GM21825 (cell line): ENCODE data around the gene GPR35.
"Not testable (repeated sequence)": the region's sequence is repeated elsewhere in the genome, so short reads cannot be mapped to it uniquely, and the experiment has no call there.

Experiments used
- ATAC-seq: cut with Tn5 transposase; IDR thresholded peaks from one replicate; pipeline ENCODE4 v1.9.1; 2021; ENCODE audit warnings: mild to moderate bottlenecking, moderate library complexity; ENCODE audit not compliant: unreplicated experiment

The GPR35 gene

DNA sequence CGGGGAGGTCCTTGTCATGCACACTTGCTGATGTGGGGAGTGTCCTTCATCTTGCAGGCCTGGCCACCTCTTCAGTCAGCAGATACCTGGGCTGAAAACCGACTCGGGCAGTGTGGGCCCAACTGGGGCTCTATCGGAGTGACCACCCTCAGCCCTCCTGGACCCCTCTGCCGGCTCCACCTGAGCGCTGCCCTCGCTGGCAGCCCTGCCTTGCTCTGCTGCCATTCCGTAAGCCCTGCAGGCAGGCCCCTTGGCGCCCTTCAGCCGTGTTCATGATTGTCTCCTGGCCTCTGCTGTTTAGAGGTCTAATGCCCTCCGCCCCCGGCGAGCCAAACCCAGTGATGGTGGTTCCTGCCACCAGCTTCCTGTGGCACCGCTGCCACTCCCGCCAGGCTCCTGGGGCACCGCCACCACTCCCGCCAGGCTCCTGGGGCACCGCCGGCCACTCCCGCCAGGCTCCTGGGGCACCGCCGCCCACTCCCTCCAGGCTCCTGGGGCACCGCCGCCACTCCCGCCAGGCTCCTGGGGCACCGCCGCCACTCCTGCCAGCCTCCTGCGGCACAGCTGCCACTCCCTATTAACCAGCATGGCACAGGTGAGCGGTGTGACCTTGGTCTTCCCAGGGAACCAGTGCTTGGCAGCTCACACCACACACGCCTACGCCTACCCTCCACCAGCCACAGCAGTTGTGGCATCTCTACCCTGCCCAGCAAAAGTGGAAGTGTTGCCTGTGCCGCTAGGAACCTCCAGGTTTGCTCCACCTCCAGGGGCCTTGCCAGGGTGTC, 22.8 kb upstream of the GPR35 start:
- ATAC-seq: no peak

DNA sequence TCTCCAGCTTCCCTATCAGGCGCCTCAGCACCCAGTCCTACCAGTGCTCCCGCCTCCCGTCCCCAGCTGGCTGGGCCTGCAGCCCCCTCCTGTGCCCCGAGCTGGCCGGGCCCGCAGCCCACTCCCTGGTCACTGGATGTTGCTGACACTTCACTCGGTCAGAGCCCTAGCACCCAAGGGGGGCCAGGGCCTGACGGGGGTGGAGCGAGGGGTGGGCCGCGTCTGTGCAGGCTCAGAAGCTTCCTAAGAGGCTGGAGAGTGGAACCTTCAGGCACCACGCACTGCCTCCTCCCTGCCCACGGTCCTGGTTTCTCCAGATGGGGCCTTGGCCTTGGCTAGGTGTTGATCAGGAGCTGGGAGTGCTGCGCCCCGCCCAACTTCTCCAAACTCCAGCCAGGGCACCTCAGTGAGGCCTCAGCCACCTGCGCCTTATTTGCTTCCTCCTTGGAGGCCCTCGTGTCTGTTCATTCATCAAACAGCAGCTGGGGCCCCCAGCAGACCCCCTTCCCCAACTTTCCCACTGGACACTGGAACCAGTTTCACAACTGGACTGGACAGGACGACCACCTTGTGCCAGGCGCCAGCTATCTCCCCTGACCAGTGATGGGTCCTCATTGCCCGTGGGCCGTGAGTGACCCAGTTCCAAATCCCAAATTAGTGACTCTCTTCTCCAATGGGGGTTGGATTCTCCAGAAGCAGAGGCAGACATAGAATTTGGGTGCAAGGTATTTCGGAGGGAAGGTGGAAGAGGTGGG, 22.0 kb upstream of the GPR35 start:
- no peak for ATAC-seq

DNA sequence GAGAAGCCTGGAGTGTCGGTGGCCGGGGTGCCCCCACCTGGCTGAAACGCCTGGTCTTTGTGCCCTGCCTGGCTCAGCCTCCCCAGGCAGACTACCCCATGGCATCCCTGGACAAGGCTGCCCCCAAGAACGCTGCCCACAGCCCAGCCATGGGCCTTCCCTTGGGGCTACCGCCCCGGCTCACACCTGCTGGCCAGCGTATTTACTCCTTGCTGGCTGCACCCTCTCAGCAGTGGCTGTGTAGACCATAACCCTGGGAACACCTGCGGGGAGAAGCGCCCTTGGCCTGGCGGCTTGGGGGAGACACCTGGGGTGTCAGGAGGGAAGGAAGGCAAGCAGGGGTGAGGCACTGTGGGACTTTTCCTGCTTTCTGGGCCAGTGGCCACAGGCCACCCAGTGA, 21.4 kb upstream of the GPR35 start:
- ATAC-seq: no peak

DNA sequence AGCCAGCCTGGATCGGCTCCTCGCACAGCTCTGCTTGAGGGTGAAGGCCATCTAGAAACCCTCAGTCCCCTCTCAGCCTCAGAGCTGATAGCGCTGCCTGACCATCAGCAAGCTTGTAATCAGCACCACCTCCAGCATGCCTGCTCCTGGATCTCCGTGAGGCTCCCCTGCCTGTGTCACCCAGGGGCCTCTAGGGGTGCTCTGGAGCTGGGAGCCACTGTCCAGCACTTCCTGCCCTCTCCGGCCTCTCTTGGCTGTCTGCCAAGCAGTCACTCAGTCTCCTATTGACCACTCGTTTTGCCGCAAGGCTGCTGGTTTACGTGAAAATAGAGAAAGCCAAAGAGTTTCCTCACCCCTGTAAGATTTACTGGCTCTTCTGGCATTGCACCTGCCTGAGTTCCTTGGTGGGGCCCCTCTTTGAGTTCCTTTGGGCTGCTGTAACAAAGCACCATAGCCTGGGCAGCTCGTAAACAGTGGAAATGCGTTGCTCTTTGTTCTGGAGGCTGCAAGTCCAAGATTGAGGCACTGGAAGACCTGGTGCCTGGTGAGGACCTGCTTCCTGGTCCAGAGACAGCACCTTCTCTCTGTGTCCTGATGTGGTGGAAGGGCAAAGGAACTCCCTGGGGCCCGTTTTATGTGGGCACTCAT, 20.9 kb upstream of the GPR35 start:
- no peak for ATAC-seq

DNA sequence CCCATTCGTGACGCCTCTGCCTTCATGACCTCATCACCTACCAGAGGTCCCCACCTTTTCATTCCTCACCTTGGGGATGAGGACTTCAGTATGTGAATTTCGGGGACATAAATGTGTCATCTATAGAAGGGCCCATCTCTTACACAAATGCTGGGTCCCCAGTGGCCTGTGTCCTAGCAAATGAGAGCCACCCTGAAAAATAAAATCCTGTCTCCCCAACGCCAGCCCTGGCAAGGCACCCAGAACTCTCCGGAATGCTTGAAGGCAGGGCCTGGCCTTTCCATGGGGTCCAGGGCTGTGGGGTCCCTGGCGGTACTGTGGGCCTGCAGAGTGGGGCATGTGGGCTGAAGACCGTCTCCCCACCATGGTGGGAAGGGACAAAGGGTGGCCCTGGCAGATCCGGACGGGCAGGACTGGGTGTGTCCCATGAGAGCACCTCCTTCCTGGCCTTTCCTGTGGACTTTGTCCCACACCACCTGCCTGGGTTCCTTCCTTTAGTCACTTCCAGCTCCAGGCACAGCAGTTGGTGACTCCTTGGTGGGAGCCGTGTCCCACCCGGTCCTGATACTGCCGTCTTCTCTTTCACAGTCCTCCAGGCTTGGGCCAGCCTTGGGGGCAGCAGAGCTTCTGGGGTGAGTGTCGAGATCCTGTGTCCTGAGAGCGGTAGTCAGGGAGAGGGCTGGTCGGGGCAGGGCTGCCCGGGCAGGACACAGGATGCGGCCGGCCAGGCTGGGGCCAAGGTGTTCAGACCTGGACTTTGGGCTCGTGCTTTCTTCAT, 20.2 kb upstream of the GPR35 start:
- ATAC-seq: no peak

DNA sequence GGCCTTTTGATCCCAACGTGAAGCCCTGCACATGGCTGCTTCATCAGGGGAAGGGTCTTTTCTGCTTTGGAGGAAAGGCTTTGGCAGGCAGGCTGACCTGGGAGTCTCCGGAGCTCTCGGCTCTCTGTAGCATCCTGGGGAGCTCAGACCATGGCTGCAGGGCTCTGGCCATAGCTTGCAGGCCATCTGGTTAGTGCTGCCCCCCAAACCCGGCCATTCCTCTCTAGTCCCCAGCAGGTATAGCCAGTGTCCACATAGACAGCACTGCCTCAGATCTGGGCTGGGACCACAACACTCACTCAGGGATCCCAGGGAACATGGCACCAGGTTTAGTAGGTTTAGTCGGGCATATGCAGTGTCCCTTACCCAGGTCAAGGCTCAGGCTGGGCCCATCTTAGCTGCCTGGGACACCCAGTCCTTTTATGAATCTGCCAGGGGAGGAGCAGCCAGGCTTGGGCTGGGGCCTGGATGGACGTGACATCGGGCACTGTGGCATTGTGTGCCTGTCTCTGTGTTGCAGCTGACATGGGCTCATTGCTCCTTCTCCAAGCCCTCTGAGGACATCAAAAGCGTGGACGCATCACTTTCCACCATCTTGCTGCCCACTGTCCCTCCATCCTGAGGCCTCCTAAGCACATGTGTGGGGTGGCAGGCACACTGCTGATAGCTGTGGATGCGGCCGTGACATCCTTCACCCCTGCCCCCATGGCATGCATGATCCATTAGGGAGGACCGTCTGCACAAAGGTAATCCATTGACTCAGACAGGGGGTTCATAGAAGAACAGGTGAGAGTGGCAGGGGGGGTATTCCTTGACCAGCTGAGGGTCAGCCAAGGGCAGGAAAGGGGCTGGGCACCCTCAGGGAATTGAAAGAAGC, 19.2 kb upstream of the GPR35 start:
- no peak for ATAC-seq

DNA sequence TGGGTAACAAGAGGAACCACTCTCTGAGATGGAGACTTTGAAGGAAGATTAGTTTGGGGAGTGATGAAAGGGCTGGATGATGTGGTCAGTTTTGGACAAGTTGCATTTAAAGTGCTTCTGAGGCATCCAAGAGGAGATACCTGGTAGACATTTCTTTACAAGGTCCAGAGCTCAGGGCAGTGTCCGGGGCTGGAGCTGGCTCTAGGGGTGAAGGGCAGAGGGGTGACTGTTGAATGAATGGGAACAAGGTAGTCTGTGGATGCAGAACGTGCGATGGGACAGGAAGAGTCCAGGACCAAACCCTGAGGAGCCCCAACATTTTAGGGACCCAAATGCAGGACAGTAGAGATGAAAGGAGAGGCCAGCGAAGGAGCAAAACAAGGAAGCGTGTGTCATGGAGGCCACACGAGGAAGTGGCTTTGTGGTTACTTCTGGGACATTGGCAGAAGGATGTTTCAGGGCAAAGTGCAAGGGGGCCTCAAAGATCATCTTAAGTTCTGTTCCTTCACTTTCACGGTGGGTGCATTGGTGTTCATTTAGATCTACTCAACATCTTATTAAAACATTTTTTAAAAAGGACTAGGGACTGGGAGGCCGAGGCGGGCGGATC, 13.6 kb upstream of the GPR35 start:
- ATAC-seq: no peak

DNA sequence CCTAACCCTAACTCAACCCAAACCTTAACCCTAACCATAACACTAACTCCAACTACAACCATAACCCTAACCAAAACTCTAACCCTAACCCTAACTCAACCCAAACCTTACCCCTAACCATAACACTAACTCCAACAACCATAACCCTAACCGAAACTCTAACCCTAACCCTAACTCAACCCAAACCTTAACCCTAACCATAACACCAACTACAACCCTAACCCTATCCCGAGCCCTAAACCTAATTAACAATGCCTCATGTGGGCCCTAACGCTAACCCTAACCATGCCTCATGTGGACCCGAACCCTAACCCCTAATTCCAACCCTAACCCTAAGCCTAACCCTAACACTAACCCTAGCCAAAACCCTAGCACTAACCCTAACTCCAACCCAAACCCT, 11.5 kb upstream of the GPR35 start:
- no peak for ATAC-seq

DNA sequence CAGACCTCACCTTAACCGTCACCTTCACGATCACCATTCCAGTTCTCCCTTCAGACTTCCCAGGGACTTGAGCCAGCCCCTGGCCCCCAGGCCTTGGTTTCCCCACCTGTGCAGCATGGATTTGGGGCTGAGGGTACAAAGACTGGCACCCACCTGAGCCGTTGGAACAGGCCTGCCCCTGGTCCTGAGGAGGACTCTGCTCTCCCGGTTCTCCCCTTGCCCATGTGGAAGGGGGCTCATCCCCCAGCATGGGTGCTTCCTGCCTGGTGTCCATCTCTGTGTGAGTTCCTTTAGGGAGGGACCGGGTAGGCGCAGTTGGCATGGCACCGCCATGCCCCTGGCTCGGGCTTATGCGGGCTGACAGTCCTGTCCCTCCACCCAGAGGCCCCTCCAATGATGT, 10.9 kb upstream of the GPR35 start:
- no peak for ATAC-seq

DNA sequence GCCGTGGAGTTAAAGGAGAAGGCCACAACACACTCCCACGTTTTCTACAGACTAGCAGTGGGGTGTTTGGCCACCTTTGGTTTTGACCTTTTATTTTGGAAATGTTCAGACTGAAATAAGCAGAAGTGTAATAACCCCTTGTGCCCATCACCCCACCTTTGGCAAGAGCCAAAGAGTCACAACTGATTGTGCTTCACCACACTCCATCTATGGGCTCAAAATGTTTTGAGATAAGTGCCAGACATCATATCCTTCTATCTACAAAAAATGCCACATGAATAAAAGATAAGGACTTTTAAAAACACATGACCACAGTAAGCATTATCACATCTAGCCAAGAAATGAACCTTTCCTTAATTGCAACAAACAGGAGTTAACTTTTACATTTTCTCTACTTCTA, 9.9 kb upstream of the GPR35 start:
- ATAC-seq: no peak

DNA sequence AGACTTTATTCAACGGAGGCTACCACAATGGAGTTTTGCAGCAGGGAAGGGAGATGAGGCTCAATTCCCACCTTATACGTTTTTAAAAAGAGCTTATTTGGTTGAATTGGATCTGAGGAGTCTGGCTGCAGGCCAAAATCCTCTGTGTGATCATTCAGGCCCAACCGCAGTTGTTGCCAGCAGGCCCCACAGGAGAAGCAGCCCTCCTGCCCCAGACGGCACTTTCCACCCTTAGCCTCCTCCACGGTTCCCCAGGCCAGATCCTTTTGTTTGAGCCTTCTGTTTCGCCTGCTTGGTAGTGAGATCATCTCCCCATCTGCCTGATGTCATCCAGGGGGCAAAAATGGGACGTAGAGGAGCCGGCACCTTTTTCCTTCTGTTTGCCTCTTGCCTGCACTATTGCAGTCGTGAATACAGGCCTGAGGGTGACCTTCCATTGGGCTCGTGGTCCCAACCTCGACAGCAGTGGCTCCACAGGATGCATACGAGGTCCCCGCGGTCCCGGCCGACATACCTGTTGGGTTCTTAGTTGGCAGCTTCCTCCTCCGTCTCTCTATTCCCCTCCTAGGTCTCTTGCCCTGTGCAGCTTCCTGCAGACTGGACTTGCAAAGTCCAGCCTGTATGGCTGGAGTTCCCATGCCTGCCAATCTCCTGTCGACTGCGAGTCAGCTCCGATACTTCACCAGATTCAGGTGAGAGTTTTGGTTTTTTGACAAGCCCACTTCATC, 9.3 kb upstream of the GPR35 start:
- ATAC-seq: no peak

DNA sequence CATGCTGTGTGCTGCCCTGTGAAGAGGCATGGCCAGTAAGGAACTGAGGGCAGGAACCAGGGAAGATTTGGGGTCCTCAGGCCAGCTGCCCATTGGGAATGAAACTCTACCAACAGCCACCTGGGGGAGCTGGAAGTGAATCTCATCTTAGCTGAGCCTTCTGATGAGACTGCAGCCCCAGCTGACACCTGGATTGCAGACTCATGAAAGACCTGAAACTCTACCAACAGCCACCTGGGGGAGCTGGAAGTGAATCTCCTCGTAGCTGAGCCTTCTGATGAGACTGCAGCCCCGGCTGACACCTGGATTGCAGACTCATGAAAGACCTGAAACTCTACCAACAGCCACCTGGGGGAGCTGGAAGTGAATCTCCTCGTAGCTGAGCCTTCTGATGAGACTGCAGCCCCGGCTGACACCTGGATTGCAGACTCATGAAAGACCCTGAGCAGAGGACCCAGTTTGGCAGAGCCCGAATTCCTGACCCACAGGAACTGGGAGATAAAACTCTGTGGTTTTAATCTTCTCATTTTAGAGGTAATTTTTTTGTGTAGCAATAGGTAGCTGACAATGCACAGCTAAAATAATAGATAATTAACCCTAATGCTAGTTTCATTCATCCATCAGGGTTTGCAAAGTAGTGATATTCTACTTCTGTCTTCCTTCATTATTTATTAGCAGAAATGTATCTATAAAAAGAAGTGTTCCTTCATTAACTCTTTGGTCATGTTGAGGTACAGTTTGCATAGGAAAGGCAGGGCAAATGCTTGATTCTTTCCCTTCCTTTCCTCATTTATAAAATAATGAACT, 8.2 kb upstream of the GPR35 start:
- ATAC-seq: not testable (repeated sequence)

DNA sequence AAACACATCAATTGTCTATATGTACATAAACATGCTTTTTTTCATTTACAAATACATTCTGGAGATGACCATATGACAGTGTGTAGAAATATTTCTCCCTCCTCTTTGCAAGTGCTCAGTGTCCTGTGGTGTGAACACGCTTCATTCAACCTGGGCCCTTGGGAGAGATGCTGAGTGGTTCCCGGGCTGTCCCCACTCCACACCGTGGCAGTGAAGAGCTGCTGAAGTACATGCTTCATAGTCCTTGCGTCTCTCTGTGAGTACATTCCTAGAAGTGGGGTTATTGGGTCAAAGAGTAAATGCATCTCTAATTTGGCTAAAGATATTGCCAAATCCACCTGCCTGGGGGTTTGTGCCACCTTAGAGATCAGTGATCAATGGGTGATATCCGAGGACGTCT, 6.5 kb upstream of the GPR35 start:
- ATAC-seq: no peak

DNA sequence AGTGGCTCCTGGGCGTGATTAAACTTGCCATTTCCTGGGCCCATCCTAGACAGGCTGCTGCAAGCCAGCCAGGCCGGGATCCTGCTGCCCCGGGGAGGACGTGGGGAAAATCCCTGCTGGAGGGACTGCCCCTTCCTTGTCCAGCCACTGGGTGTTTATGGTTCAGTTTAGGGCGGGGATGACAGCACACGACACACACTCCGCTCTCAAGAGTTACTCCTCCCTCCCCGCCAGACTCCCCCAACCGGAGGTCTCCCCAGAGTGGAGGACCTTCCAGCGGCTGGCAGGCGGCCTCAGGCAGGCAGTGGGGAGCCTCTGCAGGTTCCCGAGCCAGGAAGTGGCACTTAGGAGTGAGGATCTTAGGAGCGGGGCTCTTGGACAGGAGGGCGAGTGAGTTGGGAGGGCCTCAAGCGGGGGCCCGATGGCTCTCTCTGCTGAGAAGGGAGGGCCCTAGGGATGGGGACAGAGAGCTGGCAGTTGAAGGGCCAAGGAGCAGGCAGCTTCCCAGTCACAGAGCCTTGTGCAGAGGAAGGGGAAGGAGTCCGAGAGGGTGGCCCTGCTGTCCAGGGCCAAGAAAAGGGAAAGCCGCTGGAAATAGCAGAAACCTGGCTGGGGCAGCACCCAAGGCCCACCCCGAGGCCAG, 5.7 kb upstream of the GPR35 start:
- no peak for ATAC-seq

DNA sequence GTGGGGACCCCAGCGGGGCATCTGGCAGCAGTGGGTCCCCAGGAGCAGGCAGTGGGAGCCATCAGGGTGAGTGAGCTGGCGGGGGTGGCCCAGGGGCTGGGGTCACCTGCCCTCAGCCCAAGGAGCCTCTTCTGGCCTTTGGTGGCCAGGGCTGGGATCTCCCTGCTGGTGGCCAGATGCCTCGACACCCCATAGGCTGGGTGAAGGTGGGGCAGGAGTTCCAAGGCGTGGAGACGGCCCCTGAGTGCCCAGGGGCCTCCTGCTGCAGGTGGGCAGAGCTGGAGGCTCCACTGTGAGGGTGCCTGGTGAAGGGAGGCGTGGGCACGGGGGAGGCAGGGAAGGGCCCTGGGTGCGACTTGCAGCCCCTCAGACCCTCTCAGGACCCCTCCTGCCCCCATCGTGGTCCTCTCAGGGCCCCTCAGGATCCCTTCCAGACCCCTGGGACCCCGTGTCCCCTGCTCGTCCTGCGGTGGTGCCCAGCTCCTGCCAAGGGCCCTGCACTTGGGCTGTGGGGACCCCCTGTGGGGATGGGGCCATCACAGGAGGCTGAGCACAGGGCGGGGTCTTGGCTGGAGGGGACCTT, 5.0 kb upstream of the GPR35 start:
- ATAC-seq: no peak

DNA sequence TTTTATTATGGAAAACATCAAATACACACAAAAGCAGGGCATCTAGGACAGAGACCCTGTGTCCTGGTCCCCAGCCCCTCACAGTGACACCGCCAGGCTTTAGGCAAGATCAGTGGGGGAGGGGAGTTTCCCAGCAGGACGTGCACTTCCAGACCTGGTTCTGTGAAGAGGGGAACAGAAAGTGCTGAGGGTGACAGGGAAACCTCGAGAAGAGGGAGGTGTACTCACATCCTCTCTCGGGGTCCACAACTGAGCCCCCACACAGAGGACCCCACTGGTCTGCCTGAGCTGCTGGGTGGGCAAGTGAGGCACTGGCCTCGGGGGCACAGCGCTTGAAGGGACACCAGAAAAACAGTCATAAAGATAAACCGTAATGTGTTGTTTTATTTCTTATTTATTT, 4.4 kb upstream of the GPR35 start:
- no peak for ATAC-seq

DNA sequence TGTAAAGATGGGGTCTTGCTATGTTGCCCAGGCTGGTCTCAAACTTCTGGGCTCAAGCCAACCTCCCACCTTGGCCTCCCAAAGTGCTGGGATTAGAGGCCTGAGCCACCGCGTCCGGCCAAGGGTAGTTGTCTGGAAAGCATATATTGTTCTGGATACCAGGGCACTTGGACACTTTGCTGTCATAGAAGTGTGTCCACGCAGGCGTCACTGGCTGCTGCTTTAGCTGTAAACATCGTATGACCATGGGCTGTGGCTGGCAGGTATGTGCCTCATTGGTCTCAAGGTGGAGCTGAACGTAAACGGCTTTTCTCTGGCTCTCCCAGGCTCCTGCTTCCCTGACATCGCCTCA, 3.2 kb upstream of the GPR35 start:
- no peak for ATAC-seq
